Colonic mucosa (tissue), 4 donors: ENCODE data around the gene WNK2. TPM values are rescaled to one million over a fixed set of nuclear protein-coding genes. Genes with fewer than 3 reads are reported as not detected.

Source experiments
- DNase-seq: peaks from one replicate; pipeline ENCODE4 v3.0.0-alpha.2; 2020
- H3K27ac ChIP-seq: fragments of 200-600 bp; one replicate; pipeline ENCODE4 v1.8.0; 2021
- H3K27me3 ChIP-seq: fragments of 200-600 bp; one replicate; pipeline ENCODE4 v1.8.0; 2021
- H3K36me3 ChIP-seq: fragments of 200-600 bp; one replicate; pipeline ENCODE4 v1.8.0; 2021
- H3K4me1 ChIP-seq: fragments of 200-600 bp; one replicate; pipeline ENCODE4 v1.8.0; 2021; ENCODE audit warnings: mild to moderate bottlenecking
- H3K4me3 ChIP-seq: fragments of 200-600 bp; one replicate; pipeline ENCODE4 v1.8.0; 2021
- H3K9ac ChIP-seq, 2 donors: one replicate each; pipeline ENCODE4 v1.7.0; 2013; ENCODE audit warnings: control low read depth in 2 of 2, low read depth in 2 of 2, low read length in 2 of 2
- H3K9me3 ChIP-seq: fragments of 200-600 bp; one replicate; pipeline ENCODE4 v1.8.0; 2021
- CTCF ChIP-seq: fragments of 200-600 bp; IDR thresholded peaks from one replicate; pipeline ENCODE4 v1.8.0; 2022; ENCODE audit warnings: antibody characterized with exemption, mild to moderate bottlenecking
- intact Hi-C: fragments of 100-400 bp; cut with DNase I; formaldehyde crosslinking; loops from one replicate; pipeline ENCODE4 v1.14.1; 2022
- total RNA-seq, 2 donors: library from RNA; stranded (reverse); fragmentation: NEBNext Ultra II Directional in 1 of 2; extraction: Animal tissue kit (Norgen Biotek cat#: 25700) in 1 of 2; gene quantifications; one replicate each; pipeline ENCODE4 v1.2.1, GENCODE V29; 2021
- donor health status: healthy.
- donor health status: DM: no; HTN: no; CAD: no.
- donor health status: DM: no; HTN: no; CAD: no.

The WNK2 gene
- total RNA-seq, 2 donors from 2014 or later, result 161 to 238 TPM

DNA sequence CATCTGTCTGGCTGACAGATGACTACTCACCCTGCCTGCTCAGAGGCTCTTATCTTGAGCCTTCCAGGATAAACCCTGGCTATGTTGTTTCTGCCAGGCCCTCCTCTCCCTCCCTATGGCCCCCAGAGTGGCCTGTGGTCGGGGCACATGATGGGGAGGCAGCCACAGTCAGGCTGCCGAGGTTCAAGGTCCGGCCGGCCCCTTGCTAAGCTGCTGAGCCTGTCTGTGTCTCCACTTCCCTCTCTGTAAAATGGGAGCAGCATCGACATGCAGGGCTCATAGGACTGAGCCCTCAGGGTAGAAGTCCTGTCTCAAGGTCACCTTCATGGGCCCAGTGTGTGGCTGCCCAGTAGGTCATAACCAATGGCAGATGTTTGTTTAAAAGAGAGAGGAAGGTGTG is 28.5 kb downstream of the WNK2 start:
- no peak for DNase-seq
- Histone ChIP-seq H3K9me3 (no peaks in the 10 kb centered on the region), H3K4me3 (no peak overlapping the region), H3K27me3 (no peaks in the 10 kb centered on the region), H3K27ac (no peak overlapping the region), H3K36me3 (no peaks in the 10 kb centered on the region), H3K4me1 (peaks cover 11% of the 10 kb centered on the region), H3K9ac (no peak overlapping the region)
- intact Hi-C loops, result no loop called here
- TF ChIP-seq CTCF, result no peak

GRCh38 chr9:93216073-93216365 is 32.1 kb downstream of the WNK2 start:
- no peak for TF ChIP-seq CTCF
- intact Hi-C loops, result no loop called here
- peaks cover 22% of the 10 kb centered on the region for H3K4me1 ChIP-seq
- no peak overlapping the region for H3K9ac ChIP-seq
- H3K4me3 ChIP-seq, result no peak overlapping the region
- H3K27me3 ChIP-seq, result no peaks in the 10 kb centered on the region
- no peaks in the 10 kb centered on the region for H3K36me3 ChIP-seq
- DNase-seq, result no peak
- no peaks in the 10 kb centered on the region for H3K9me3 ChIP-seq
- no peak overlapping the region for H3K27ac ChIP-seq

DNA sequence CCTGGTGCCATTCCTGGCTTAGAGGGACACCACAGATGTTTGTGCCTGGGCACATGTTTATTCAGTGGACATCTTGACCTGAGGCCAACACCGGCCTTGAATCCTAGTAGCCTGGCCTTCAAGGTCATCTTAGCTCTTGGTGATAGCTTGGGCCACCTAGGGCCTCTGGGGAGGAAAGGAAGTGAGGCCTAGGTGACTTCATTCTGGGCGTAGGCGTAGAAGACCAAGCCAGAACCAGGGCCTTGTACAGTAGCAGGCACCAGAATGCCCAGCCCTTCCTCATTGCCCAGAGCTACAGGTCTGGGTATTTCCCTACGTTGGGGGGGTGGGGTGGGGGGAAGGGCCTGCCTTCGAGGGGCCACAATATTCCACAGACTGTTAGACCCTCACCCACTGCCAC is 33.8 kb downstream of the WNK2 start:
- H3K9me3 ChIP-seq, result no peaks in the 10 kb centered on the region
- peaks cover 22% of the 10 kb centered on the region for H3K4me1 ChIP-seq
- H3K27me3 ChIP-seq, result no peaks in the 10 kb centered on the region
- H3K4me3 ChIP-seq, result no peak overlapping the region
- H3K27ac ChIP-seq, result peak overlapping the region; percentile 82
- intact Hi-C loops, result no loop called here
- H3K36me3 ChIP-seq, result no peaks in the 10 kb centered on the region
- peak overlapping the region in 1 of 2 donors; percentile 65 for H3K9ac ChIP-seq
- DNase-seq, result peak; percentile 65
- TF ChIP-seq CTCF, result no peak

DNA sequence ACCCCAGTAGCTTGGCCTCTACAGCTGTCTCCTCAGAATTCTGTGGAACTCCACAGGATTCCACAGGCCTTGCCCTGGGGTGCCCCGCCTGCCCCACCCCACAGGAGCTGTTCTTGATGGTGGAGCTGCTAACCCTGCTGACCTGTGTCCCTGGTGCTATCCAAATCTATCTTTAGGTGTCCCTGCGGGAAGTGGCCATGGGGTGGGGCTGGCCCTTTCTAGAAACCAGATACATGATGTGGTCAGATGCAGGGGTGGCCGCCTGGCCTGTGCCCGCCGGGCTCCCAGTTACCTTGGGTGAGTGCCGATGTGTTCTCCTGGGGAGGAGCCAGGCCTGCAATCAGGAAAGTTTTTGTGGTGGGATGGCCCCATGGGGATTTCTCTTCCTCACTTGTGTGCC is 34.2 kb downstream of the WNK2 start:
- Histone ChIP-seq H3K9me3 (no peaks in the 10 kb centered on the region), H3K27ac (peak overlapping the region; percentile 82), H3K27me3 (no peaks in the 10 kb centered on the region), H3K4me3 (no peak overlapping the region), H3K4me1 (peaks cover 22% of the 10 kb centered on the region), H3K9ac (peak overlapping the region; percentile 30 to 56), H3K36me3 (no peaks in the 10 kb centered on the region)
- TF ChIP-seq CTCF, result no peak
- intact Hi-C loops, result no loop called here
- no peak for DNase-seq

DNA sequence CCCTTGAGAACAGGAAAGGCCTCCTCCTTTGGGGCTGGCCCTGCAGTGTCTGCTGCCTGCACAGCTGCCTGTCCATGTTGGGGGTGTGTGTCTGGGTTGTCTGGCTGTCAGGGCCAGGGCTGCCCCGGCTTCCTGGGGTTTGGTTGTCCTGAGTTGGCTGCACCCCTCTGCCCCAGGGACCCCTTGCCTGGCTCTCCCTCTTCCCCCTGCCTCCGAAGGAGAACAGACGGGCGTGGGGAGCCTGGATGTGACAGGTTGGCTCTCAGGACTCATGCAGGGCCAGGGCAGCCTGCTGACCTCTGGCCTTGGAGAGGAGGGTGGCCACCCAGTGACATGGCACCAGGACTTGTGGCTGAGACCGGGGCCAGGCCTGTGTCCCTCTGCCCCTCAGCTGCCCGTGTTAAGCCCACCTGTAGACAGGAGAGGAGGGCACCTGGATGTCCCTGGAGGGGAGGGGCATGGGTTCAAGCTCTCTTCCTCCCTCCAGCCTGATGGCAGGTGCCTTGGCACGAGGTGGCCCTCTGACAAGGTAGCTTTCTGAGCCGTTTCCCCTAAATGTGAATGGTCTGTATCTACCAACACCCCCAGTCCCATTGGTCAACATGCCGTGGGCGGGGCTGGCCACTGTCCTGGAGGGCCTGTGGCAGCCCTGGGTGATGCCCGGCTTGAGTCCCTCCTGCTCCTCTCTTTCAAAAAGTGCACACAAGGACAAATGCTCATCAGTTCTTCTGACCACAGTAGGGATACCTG is 34.9 kb downstream of the WNK2 start:
- intact Hi-C loops, result no loop called here
- TF ChIP-seq CTCF, result no peak
- Histone ChIP-seq H3K36me3 (no peaks in the 10 kb centered on the region), H3K27ac (peak overlapping the region; percentile 82), H3K4me1 (peaks cover 27% of the 10 kb centered on the region), H3K27me3 (no peaks in the 10 kb centered on the region), H3K4me3 (no peak overlapping the region), H3K9me3 (no peaks in the 10 kb centered on the region), H3K9ac (peak overlapping the region; percentile 14 to 30)
- no peak for DNase-seq
